Measurements from ENCODE around the gene DDX27.
"Not testable (repeated sequence)": the region's sequence is repeated elsewhere in the genome, so short reads cannot be mapped to it uniquely, and the experiment has no call there.

DDX27 gene, protein sequence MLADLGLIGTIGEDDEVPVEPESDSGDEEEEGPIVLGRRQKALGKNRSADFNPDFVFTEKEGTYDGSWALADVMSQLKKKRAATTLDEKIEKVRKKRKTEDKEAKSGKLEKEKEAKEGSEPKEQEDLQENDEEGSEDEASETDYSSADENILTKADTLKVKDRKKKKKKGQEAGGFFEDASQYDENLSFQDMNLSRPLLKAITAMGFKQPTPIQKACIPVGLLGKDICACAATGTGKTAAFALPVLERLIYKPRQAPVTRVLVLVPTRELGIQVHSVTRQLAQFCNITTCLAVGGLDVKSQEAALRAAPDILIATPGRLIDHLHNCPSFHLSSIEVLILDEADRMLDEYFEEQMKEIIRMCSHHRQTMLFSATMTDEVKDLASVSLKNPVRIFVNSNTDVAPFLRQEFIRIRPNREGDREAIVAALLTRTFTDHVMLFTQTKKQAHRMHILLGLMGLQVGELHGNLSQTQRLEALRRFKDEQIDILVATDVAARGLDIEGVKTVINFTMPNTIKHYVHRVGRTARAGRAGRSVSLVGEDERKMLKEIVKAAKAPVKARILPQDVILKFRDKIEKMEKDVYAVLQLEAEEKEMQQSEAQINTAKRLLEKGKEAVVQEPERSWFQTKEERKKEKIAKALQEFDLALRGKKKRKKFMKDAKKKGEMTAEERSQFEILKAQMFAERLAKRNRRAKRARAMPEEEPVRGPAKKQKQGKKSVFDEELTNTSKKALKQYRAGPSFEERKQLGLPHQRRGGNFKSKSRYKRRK

DNA sequence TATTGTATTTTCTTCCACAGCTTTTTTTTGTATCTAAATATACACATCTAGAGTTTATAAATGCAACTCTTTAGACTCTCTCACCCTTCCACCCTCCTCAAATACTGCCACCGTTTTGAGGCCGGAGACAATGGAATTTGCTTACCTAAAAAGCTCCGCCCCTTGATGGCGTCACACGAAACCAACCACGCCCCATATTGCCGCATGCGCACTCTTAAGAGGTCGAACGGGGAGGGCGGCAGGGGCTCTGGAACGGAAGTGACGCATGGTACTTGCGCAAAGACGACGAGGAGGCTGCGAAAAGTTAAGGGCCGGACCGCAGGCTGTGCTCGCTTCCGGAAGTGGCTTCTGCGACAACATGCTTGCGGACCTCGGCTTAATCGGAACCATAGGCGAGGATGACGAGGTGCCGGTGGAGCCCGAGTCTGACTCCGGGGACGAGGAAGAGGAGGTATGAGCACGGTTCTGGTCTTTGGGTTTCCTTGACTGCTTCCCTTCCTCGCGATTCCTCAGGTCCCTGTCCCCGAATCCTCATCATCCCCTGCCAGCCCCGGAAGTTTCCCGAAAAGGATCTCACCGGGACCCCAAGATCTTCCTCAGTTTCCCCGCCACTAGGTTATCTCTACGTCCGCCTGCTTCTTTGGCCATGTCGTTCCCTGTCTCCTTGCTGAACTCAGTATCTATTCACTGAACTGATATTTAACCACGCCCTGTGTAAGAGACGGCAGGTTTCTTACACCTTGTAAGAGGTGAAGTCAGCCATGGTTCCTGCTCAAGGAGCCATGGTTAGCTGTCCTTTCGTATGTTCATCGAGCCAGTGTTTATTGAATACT, at the start of gene DDX27:
DDX27 (plus strand) TSS at position 326 of the 833 bp plus-strand sequence; CDS start at position 359, 33 bp downstream.
- Histone ChIP-seq H3K27ac (ENCODE audit: low read length) (peak within 1 kb of the TSS; percentile 77), H3K4me3 (ENCODE audit: low read depth in 1 of 2, low read length in 2 of 2) (peak within 1 kb of the TSS; percentile 71 to 94), H3K4me1 (ENCODE audit: control insufficient read depth in 1 of 2, insufficient read depth in 2 of 2, low read length in 2 of 2) (peaks cover 7 to 11% of the 10 kb centered on the region in 2 donors), H3K27me3 (ENCODE audit: low read depth, low read length) (no peaks in the 10 kb centered on the region), H3K36me3 (ENCODE audit: control insufficient read depth in 1 of 2, insufficient read depth in 2 of 2, low read length in 2 of 2) (peaks cover 9 to 30% of the 10 kb centered on the region in 2 donors), H3K9me3 (ENCODE audit: control insufficient read depth in 1 of 2, low read length in 2 of 2) (no peaks in the 10 kb centered on the region)

DNA sequence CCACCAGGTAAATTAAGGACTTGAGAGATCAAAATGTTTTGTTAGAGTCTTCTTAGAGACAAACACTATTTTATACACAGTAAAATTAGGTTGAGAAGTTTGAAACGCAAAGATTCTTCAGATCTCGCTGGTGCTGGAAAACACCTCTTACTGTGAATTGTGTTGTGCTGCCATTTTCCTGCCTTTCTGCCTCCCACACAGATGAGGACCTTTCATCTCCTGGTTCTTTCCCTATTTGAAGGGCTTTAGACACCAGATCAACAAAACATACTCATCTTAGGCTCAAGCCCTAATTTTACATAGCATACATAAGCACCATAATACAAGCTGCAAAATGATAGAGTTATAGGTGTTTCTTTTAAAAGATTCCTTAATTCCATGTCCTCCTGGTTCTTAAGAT, 49.7 kb upstream of the DDX27 start:
- H3K36me3 ChIP-seq (ENCODE audit: control insufficient read depth in 1 of 2, insufficient read depth in 2 of 2, low read length in 2 of 2) = peaks cover 8 to 9% of the 10 kb centered on the region in 2 donors
- H3K27ac ChIP-seq (ENCODE audit: low read length) = no peak overlapping the region
- no peaks in the 10 kb centered on the region for H3K27me3 ChIP-seq (ENCODE audit: low read depth, low read length)
- no peaks in the 10 kb centered on the region for H3K9me3 ChIP-seq (ENCODE audit: control insufficient read depth in 1 of 2, low read length in 2 of 2)
- no peak overlapping the region for H3K4me3 ChIP-seq (ENCODE audit: low read depth in 1 of 2, low read length in 2 of 2)
- peaks cover 4 to 17% of the 10 kb centered on the region in 2 donors for H3K4me1 ChIP-seq (ENCODE audit: control insufficient read depth in 1 of 2, insufficient read depth in 2 of 2, low read length in 2 of 2)

- no peak overlapping the region for H3K4me3 ChIP-seq (ENCODE audit: low read depth in 1 of 2, low read length in 2 of 2)
- H3K27me3 ChIP-seq (ENCODE audit: low read depth, low read length) = no peaks in the 10 kb centered on the region
- no peak overlapping the region for H3K27ac ChIP-seq (ENCODE audit: low read length)
- peaks cover 1 to 9% of the 10 kb centered on the region in 2 donors for H3K36me3 ChIP-seq (ENCODE audit: control insufficient read depth in 1 of 2, insufficient read depth in 2 of 2, low read length in 2 of 2)
- H3K4me1 ChIP-seq (ENCODE audit: control insufficient read depth in 1 of 2, insufficient read depth in 2 of 2, low read length in 2 of 2) = peaks cover 4 to 17% of the 10 kb centered on the region in 2 donors
- no peaks in the 10 kb centered on the region for H3K9me3 ChIP-seq (ENCODE audit: control insufficient read depth in 1 of 2, low read length in 2 of 2)
Measured at GRCh38 chr20:49170714-49171113, 48.5 kb upstream of the DDX27 start.

- no peak overlapping the region for H3K4me3 ChIP-seq (ENCODE audit: low read depth in 1 of 2, low read length in 2 of 2)
- H3K9me3 ChIP-seq (ENCODE audit: control insufficient read depth in 1 of 2, low read length in 2 of 2) = no peaks in the 10 kb centered on the region
- H3K27ac ChIP-seq (ENCODE audit: low read length) = no peak overlapping the region
- no peaks in the 10 kb centered on the region for H3K27me3 ChIP-seq (ENCODE audit: low read depth, low read length)
- H3K4me1 ChIP-seq (ENCODE audit: control insufficient read depth in 1 of 2, insufficient read depth in 2 of 2, low read length in 2 of 2) = peaks cover 4 to 13% of the 10 kb centered on the region in 2 donors
- peaks cover 0 to 9% of the 10 kb centered on the region in 2 donors for H3K36me3 ChIP-seq (ENCODE audit: control insufficient read depth in 1 of 2, insufficient read depth in 2 of 2, low read length in 2 of 2)
Measured at GRCh38 chr20:49171909-49172308, 47.3 kb upstream of the DDX27 start.

GRCh38 chr20:49172413-49172812, 46.8 kb upstream of the DDX27 start:
- Histone ChIP-seq H3K36me3 (ENCODE audit: control insufficient read depth in 1 of 2, insufficient read depth in 2 of 2, low read length in 2 of 2) (peaks cover 0 to 9% of the 10 kb centered on the region in 2 donors), H3K4me3 (ENCODE audit: low read depth in 1 of 2, low read length in 2 of 2) (no peak overlapping the region), H3K27me3 (ENCODE audit: low read depth, low read length) (no peaks in the 10 kb centered on the region), H3K9me3 (ENCODE audit: control insufficient read depth in 1 of 2, low read length in 2 of 2) (no peaks in the 10 kb centered on the region), H3K27ac (ENCODE audit: low read length) (no peak overlapping the region), H3K4me1 (ENCODE audit: control insufficient read depth in 1 of 2, insufficient read depth in 2 of 2, low read length in 2 of 2) (peaks cover 4 to 8% of the 10 kb centered on the region in 2 donors)

GRCh38 chr20:49174183-49174582, 45.0 kb upstream of the DDX27 start:
- H3K4me3 ChIP-seq (ENCODE audit: low read depth in 1 of 2, low read length in 2 of 2) = no peak overlapping the region
- peaks cover 0 to 12% of the 10 kb centered on the region in 2 donors for H3K36me3 ChIP-seq (ENCODE audit: control insufficient read depth in 1 of 2, insufficient read depth in 2 of 2, low read length in 2 of 2)
- no peaks in the 10 kb centered on the region for H3K9me3 ChIP-seq (ENCODE audit: control insufficient read depth in 1 of 2, low read length in 2 of 2)
- H3K27ac ChIP-seq (ENCODE audit: low read length) = no peak overlapping the region
- H3K27me3 ChIP-seq (ENCODE audit: low read depth, low read length) = no peaks in the 10 kb centered on the region
- H3K4me1 ChIP-seq (ENCODE audit: control insufficient read depth in 1 of 2, insufficient read depth in 2 of 2, low read length in 2 of 2) = peaks cover 0 to 3% of the 10 kb centered on the region in 2 donors

DNA sequence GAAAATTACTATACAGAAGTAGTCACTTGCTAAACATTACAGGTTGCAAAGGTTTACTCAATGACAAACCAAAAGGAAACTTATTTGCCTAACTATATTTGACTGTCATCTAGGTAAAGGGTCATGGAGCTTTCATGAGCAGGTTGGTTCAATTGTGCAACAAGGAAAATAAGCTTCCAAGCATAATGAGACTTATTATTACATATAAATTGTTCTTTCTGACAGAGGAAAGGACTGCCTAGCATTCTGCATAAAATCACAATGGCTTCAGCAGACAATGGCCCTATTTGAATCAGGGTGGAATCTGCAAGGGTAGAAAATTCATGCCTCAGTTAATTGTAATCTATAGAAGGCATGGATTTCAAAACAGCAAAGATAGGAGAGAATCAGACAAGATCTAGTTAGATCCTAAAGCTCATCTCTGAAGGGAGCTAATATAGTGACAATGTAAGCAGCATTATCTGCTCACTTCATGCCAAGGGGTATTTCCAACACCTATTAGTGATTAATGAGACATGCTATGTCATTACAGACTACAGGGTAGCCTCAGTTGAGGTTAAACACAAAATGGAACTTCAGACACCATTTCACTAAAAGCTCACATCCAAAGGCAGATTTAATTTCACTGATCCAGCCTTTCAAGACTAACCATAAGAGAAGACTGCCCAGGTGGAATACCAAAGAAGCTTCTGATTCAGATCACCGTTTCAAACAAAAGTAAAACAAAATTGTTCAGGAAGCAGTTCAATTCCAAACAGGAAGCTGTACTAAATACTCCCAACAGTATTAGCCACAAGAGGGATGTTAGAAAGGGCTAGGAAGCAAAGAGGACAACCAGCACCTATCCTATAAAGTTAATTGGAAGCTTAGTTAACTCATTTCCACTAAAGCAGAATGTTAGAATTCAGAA, 39.6 kb upstream of the DDX27 start:
- no peaks in the 10 kb centered on the region for H3K27me3 ChIP-seq (ENCODE audit: low read depth, low read length)
- H3K9me3 ChIP-seq (ENCODE audit: control insufficient read depth in 1 of 2, low read length in 2 of 2) = no peaks in the 10 kb centered on the region
- H3K27ac ChIP-seq (ENCODE audit: low read length) = peak overlapping the region; percentile 6
- no peak overlapping the region for H3K4me3 ChIP-seq (ENCODE audit: low read depth in 1 of 2, low read length in 2 of 2)
- H3K36me3 ChIP-seq (ENCODE audit: control insufficient read depth in 1 of 2, insufficient read depth in 2 of 2, low read length in 2 of 2) = peaks cover 0 to 3% of the 10 kb centered on the region in 2 donors
- peaks cover 13 to 34% of the 10 kb centered on the region in 2 donors for H3K4me1 ChIP-seq (ENCODE audit: control insufficient read depth in 1 of 2, insufficient read depth in 2 of 2, low read length in 2 of 2)

DNA sequence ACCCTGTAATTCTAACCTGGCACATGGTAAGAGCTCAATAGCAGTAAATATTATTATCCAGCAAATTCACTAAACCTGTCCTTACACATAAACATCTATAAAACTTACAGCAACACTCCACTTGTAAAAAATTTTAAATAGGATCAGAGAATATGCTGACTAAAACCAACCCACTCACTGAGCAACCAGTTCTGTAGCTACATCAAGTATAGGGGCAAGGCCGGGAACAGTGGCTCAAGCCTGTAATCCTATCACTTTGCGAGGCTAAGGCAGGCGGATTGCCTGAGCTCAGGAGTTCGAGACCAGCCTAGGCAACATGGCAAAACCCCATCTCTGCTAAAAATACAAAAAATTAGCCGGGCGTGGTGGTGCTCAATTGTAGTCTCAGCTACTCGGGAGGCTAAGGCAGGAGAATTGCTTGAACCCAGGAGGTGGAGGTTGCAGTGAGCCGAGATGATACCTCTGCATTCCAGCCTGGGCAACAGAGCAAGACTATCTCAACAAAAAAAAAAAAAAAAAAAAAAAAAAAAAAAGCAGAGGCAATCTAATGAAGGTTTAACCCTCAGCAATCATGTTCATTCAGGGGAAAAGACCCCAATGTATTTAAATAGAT, 37.8 kb upstream of the DDX27 start:
- Histone ChIP-seq H3K9me3 (ENCODE audit: control insufficient read depth in 1 of 2, low read length in 2 of 2) (no peaks in the 10 kb centered on the region), H3K36me3 (ENCODE audit: control insufficient read depth in 1 of 2, insufficient read depth in 2 of 2, low read length in 2 of 2) (peaks cover 0 to 3% of the 10 kb centered on the region in 2 donors), H3K27ac (ENCODE audit: low read length) (no peak overlapping the region), H3K4me1 (ENCODE audit: control insufficient read depth in 1 of 2, insufficient read depth in 2 of 2, low read length in 2 of 2) (peaks cover 13 to 44% of the 10 kb centered on the region in 2 donors), H3K4me3 (ENCODE audit: low read depth in 1 of 2, low read length in 2 of 2) (no peak overlapping the region), H3K27me3 (ENCODE audit: low read depth, low read length) (no peaks in the 10 kb centered on the region)

DNA sequence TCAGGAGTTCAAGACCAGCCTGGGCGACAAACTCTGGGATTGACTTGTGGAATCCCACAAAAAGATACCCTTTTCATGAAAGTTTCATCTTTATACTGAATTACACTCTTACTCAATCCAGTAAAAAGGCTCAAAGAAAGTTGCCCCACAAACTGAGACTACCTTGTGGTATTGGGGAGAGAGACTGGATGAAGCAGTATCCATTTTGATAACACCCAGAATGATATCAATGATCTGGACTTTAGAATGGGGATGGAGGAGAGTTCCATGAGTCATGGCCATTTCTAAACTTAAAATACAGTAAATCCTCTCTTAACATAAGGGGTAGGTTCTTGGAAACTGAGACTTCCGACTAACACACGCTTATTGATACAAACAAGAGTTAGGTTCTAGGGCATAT, 35.8 kb upstream of the DDX27 start:
- Histone ChIP-seq H3K4me3 (ENCODE audit: low read depth in 1 of 2, low read length in 2 of 2) (no peak overlapping the region), H3K4me1 (ENCODE audit: control insufficient read depth in 1 of 2, insufficient read depth in 2 of 2, low read length in 2 of 2) (peaks cover 13 to 48% of the 10 kb centered on the region in 2 donors), H3K9me3 (ENCODE audit: control insufficient read depth in 1 of 2, low read length in 2 of 2) (no peaks in the 10 kb centered on the region), H3K27ac (ENCODE audit: low read length) (no peak overlapping the region), H3K27me3 (ENCODE audit: low read depth, low read length) (no peaks in the 10 kb centered on the region), H3K36me3 (ENCODE audit: control insufficient read depth in 1 of 2, insufficient read depth in 2 of 2, low read length in 2 of 2) (no peaks in the 10 kb centered on the region)

- not testable (repeated sequence) for H3K27me3 ChIP-seq (ENCODE audit: low read depth, low read length); H3K36me3 ChIP-seq (ENCODE audit: control insufficient read depth in 1 of 2, insufficient read depth in 2 of 2, low read length in 2 of 2)
- H3K4me1 ChIP-seq (ENCODE audit: control insufficient read depth in 1 of 2, insufficient read depth in 2 of 2, low read length in 2 of 2) = peaks cover 13 to 49% of the 10 kb centered on the region in 2 donors
Measured at GRCh38 chr20:49184084-49184501, 35.1 kb upstream of the DDX27 start.

More at GRCh38 chr20:49184084-49184501, 35.1 kb upstream of the DDX27 start:
- not testable (repeated sequence) for H3K4me3 ChIP-seq (ENCODE audit: low read depth in 1 of 2, low read length in 2 of 2); H3K27ac ChIP-seq (ENCODE audit: low read length); H3K9me3 ChIP-seq (ENCODE audit: control insufficient read depth in 1 of 2, low read length in 2 of 2)

Measured in muscle layer of duodenum (tissue), 2 donors.